ENCODE results near the gene KLHDC8B.
"Not testable (repeated sequence)": the region's sequence is repeated elsewhere in the genome, so short reads cannot be mapped to it uniquely, and the experiment has no call there.

KLHDC8B gene

DNA sequence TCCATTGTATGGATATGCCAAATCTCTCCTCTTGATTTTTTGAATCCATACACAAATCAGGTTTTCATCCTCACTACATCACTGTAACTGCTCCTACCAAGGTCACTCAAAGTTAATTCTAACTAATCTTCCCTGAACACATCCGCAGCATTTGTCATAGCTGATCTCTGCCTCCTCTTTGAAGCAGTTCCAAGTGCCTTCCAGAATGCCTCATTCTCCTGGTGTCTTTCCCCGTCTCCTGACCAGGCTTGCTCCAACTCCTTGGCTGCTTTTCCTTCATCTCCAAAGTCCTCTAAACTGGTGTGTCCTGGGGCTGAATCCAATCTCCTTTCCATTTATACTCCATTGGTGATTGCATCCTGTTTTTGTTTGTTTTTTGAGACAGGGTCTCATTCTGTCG, 26.8 kb downstream of the KLHDC8B start:
- no peak for DNase-seq

- no peak for DNase-seq
These were observed 27.3 kb downstream of the KLHDC8B start for GRCh38 chr3:49198611-49199230.

DNA sequence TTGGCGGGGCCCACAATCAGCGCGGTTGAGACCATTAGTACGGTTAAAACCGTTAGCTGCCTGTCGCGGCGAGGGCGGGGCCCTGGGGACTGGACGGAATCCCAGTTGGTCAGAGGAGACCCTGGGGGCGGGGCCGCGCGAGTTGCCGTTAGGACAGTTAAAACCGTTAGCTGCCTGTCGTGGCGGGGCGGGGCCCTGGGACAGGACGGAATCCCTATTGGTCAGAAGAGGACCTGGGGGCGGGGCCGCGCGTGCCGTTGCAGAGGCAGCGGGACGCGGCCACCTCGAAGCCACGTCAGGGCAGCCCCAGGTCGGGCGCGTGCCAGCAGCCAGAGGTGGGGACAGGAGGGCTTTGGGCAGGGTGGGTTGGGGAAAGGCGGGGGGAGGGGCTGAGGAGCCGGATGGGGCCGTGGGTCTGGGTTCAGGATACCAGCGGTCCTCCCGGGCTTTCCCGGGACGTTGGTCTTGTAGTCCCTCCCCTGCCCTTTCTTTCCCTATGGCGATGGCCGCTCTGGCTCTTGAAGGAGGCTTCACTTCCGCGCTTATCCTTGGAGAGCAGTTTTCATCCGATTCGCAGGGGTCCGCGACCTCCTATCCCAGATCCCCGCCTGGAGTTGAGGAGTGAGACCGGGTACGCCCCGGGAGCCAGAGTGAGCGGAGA, 28.0 kb downstream of the KLHDC8B start:
- no peak for DNase-seq

DNA sequence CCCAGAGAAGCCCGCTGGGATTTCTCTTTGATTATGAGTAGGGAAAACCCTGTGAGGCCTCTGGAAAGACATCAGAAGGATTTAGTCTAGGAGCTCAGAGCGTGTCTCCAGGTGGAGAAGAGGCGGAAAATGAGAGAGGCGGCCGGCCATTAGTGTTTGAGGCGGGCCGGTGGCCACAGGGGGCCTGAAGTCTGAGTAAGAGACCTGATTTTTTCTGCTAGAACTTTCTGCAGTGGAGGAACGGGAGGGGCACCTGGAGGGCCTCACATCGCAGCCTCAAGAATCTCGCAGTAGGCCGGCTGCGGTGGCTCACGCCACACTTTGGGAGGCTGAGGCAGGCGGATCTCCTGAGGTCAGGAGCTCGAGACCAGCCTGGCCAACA, 28.5 kb downstream of the KLHDC8B start:
- no peak for DNase-seq

DNA sequence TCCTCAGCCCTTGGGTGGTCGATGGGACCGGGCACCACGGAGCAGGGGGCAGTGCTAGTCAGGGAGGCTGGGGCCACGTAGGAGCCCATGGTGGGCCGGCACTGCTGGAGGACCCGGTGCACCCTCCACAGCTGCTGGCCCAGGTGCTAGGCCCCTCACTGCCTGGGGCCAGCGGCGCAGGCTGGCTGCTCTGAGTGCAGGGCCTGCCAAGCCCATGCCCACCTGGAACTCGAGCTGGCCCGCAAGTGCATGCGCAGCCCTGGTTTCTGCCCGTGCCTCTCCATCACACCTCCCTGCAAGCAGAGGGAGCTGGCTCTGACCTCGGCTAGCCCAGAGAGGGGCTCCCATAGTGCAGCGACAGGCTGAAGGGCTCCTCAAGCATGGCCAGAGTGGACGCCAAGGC, 42.1 kb downstream of the KLHDC8B start:
- DNase-seq: no peak

- no peak for DNase-seq
These were observed 42.6 kb downstream of the KLHDC8B start for GRCh38 chr3:49213998-49214397.

GRCh38 chr3:49216687-49217086, 45.3 kb downstream of the KLHDC8B start:
- DNase-seq: not testable (repeated sequence)

DNA sequence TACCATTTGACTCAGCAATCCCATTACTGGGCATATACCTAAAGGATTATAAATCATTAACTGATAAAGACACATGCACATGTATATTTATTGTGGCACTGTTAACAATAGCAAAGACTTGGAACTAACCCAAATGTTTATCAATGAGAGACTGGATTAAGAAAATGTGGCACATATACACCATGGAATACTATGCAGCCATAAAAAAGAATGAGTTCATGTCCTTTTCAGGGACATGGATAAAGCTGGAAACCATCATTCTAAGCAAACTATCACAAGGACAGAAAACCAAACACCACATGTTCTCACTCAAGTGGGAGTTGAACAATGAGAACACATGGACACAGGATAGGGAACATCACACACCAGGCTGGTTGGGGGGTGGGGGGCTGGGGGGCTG, 45.7 kb downstream of the KLHDC8B start:
- not testable (repeated sequence) for DNase-seq

GRCh38 chr3:49217688-49218470, 46.5 kb downstream of the KLHDC8B start:
- no peak for DNase-seq

DNA sequence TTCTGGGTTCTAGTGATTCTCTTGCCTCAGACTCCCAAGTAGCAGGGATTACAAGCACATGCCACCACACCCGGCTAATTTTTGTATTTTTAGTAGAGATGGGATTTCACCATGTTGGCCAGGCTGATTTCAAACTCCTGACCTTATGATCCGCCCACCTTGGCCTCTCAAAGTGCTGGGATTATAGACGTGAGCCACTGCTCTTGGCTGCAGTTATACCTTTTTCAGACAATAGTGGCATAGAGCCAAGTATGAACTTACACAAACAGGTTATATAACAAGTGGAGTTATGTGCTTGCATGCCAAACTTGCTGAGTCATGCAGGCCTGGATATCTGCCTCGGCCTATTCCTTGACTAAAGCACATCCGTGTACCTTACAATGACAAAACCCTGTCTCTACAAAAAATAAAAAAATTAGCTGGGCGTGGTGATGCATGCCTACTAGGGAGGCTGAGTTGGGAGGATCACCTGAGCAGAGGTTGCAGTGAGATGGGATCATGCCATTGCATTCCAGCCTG, 47.1 kb downstream of the KLHDC8B start:
- DNase-seq: peak; percentile 60

DNA sequence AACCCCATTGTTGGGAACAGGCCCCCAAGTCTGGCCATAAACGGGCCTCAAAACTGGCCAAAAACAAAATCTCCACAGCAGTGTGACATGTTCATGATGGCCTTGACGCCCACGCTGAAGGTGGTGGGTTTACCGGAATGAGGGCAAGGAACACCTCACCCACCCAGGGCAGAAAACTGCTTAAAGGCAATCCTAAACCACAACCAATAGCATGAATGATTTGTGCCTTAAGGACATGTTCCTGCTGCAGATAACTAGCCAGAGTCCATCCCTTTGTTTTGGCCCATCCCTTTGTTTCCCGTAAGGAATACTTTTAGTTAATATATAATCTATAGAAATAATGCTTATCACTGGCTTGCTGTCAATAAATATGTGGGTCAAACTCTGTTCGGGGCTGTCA, 47.7 kb downstream of the KLHDC8B start:
- DNase-seq: no peak

DNA sequence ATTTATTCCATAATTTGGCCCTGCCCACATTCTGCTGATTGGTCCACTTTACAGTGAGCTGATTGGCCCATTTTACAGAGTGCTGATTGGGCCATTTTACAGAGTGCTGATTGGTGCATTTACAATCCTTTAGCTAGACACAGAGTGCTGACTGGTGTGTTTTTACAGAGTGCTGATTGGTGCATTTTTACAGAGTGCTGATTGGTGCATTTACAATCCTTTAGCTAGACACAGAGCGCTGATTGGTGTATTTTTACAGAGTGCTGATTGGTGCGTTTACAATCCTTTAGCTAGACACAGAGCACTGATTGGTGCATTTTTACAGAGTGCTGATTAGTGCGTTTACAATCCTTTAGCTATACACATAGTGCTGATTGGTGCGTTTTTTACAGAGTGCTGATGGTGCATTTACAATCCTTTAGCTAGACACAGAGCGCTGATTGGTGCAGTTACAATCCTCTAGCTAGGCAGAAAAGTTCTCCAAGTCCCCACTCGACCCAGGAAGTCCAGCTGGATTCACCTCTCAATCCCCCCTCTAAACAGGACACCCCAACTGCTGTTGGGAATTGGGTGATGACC, 49.7 kb downstream of the KLHDC8B start:
- DNase-seq: not testable (repeated sequence)

- DNase-seq: no peak
These were observed 50.6 kb downstream of the KLHDC8B start for GRCh38 chr3:49222002-49222401.

Data from OCI-M1 (cell line).